Bronchial epithelial cell (primary cell): ENCODE measurements around the gene TM2D1. TPM values are rescaled to one million over a fixed set of nuclear protein-coding genes. Genes with fewer than 3 reads are reported as not detected.

Experiments used
- DNase-seq: peaks from one replicate; pipeline ENCODE4 v3.0.0-alpha.2; 2010; ENCODE audit warnings: low read depth
- FAIRE-seq: peaks from 2 replicates; lab custom pipeline; 2011; peaks lifted over from hg19 to GRCh38; lab: Jason Lieb, UNC
- H3K27me3 ChIP-seq: 2 replicates; pipeline ENCODE4 v1.5.1; 2011; ENCODE audit warnings: low read length; ENCODE audit not compliant: control insufficient read depth, insufficient read depth
- H3K36me3 ChIP-seq: 2 replicates; pipeline ENCODE4 v1.5.1; 2011; ENCODE audit warnings: low read length; ENCODE audit not compliant: control insufficient read depth, insufficient read depth
- H3K4me3 ChIP-seq: 2 replicates; pipeline ENCODE4 v1.5.1; 2011; ENCODE audit warnings: mild to moderate bottlenecking, low read depth, low read length, control low read depth
- total RNA-seq: library from RNA; depleted of rRNA; stranded (reverse); fragments of >200 nt; gene quantifications from 2 replicates; pipeline ENCODE4 v1.2.1, GENCODE V29; 2014
- TF ChIP-seq, protein P1 (sequence below): IDR thresholded peaks from 2 replicates; pipeline ENCODE4 v1.5.1; 2011; ENCODE audit warnings: mild to moderate bottlenecking, moderate library complexity, low read length, control low read depth, inconsistent platforms; ENCODE audit not compliant: insufficient read depth, severe bottlenecking

The TM2D1 gene
- total RNA-seq, 1 donor from 2014 or later, result 45.5 TPM

DNA sequence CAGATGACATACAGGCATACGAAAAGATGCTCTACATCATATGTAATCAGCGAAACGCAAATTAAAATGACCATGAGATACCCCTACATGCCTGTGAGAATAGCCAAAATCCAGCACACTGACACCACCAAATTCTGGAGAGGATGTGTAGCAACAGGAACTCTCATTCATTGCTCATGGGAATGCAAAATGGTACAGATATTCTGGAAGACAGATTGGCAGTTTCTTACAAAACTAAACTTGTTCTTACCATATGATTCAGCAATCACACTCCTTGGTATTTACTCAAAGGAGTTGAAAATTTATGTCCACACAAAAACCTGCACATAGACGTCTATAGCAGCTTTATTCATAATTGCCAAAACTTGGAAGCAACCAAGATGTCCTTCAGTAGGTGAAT, 52.6 kb downstream of the TM2D1 start:
- TF ChIP-seq, protein P1, sequence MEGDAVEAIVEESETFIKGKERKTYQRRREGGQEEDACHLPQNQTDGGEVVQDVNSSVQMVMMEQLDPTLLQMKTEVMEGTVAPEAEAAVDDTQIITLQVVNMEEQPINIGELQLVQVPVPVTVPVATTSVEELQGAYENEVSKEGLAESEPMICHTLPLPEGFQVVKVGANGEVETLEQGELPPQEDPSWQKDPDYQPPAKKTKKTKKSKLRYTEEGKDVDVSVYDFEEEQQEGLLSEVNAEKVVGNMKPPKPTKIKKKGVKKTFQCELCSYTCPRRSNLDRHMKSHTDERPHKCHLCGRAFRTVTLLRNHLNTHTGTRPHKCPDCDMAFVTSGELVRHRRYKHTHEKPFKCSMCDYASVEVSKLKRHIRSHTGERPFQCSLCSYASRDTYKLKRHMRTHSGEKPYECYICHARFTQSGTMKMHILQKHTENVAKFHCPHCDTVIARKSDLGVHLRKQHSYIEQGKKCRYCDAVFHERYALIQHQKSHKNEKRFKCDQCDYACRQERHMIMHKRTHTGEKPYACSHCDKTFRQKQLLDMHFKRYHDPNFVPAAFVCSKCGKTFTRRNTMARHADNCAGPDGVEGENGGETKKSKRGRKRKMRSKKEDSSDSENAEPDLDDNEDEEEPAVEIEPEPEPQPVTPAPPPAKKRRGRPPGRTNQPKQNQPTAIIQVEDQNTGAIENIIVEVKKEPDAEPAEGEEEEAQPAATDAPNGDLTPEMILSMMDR, result no peak
- no peaks in the 10 kb centered on the region for H3K27me3 ChIP-seq
- H3K36me3 ChIP-seq, result no peaks in the 10 kb centered on the region
- DNase-seq (peak; percentile 71), FAIRE-seq (no peak)
- H3K4me3 ChIP-seq, result no peak overlapping the region

- Histone ChIP-seq H3K4me3 (no peak overlapping the region), H3K36me3 (no peaks in the 10 kb centered on the region), H3K27me3 (no peaks in the 10 kb centered on the region)
- TF ChIP-seq, protein P1, result no peak
- DNase-seq (no peak), FAIRE-seq (no peak)
Observed at GRCh38 chr1:61670445-61670844, 54.5 kb downstream of the TM2D1 start.

GRCh38 chr1:61670016-61670415, 54.9 kb downstream of the TM2D1 start:
- DNase-seq (no peak), FAIRE-seq (no peak)
- no peak overlapping the region for H3K4me3 ChIP-seq
- H3K27me3 ChIP-seq, result no peaks in the 10 kb centered on the region
- no peaks in the 10 kb centered on the region for H3K36me3 ChIP-seq
- TF ChIP-seq, protein P1, result no peak

DNA sequence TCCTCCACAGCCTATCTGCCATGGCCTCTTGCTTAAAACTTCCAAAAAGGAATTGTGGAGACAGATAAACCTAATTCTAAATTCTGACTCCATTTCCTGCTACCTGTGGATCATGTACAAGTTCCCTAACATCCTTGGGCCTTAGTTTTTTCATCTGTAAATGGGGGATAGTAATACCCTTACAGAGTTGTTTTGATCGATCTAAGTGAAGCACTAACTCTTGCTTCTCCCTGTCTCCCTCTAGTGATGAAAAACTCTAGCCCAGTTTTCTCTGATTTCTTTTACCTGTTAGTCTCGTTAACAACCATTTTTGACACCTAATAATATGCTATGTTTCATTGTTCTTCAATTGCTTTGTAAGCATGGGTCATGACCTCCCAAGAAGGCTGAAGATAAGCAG, 65.9 kb downstream of the TM2D1 start:
- Histone ChIP-seq H3K4me3 (no peak overlapping the region), H3K27me3 (no peaks in the 10 kb centered on the region), H3K36me3 (no peaks in the 10 kb centered on the region)
- FAIRE-seq (no peak), DNase-seq (peak; percentile 31)
- TF ChIP-seq, protein P1, result peak; percentile 46

- Histone ChIP-seq H3K36me3 (no peaks in the 10 kb centered on the region), H3K4me3 (no peak overlapping the region), H3K27me3 (no peaks in the 10 kb centered on the region)
- no peak for FAIRE-seq
- no peak for DNase-seq
- TF ChIP-seq, protein P1, result no peak
Observed at GRCh38 chr1:61655453-61655852, 69.5 kb downstream of the TM2D1 start.

GRCh38 chr1:61654067-61654466, 70.9 kb downstream of the TM2D1 start:
- FAIRE-seq (no peak), DNase-seq (no peak)
- Histone ChIP-seq H3K4me3 (no peak overlapping the region), H3K27me3 (no peaks in the 10 kb centered on the region), H3K36me3 (no peaks in the 10 kb centered on the region)
- TF ChIP-seq, protein P1, result no peak
